GM20000 (cell line): Measurements from ENCODE around the gene TBL1X.

ENCODE experiments used
- DNase-seq: peaks from one replicate; pipeline ENCODE4 v3.0.0; 2012; ENCODE audit warnings: low spot score
- TF ChIP-seq, protein P1 (sequence below): IDR thresholded peaks from 2 replicates; pipeline ENCODE4 v1.5.1; 2012; ENCODE audit warnings: mild to moderate bottlenecking, control low read depth; ENCODE audit errors: extremely low read depth, missing control alignments

TBL1X gene

DNA sequence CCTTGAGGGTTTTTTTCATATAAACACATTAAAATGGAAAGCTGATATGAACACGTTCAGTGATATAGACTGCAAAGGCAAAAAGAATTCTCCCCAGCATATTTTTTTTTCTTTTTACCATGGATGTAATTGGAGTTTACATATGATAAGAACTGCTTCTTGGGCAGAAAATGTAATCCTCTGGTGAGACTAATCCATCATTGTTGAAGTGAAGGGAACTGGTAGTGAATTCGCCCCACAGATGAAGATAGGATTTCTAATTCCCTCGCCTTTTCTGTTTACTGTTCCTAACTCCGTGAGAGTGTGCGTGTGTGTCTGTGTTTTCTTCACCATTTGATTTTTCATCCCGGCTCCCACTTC, 211.9 kb downstream of the TBL1X start:
- TF ChIP-seq, protein P1, sequence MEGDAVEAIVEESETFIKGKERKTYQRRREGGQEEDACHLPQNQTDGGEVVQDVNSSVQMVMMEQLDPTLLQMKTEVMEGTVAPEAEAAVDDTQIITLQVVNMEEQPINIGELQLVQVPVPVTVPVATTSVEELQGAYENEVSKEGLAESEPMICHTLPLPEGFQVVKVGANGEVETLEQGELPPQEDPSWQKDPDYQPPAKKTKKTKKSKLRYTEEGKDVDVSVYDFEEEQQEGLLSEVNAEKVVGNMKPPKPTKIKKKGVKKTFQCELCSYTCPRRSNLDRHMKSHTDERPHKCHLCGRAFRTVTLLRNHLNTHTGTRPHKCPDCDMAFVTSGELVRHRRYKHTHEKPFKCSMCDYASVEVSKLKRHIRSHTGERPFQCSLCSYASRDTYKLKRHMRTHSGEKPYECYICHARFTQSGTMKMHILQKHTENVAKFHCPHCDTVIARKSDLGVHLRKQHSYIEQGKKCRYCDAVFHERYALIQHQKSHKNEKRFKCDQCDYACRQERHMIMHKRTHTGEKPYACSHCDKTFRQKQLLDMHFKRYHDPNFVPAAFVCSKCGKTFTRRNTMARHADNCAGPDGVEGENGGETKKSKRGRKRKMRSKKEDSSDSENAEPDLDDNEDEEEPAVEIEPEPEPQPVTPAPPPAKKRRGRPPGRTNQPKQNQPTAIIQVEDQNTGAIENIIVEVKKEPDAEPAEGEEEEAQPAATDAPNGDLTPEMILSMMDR = no peak
- DNase-seq = peak; percentile 15

DNA sequence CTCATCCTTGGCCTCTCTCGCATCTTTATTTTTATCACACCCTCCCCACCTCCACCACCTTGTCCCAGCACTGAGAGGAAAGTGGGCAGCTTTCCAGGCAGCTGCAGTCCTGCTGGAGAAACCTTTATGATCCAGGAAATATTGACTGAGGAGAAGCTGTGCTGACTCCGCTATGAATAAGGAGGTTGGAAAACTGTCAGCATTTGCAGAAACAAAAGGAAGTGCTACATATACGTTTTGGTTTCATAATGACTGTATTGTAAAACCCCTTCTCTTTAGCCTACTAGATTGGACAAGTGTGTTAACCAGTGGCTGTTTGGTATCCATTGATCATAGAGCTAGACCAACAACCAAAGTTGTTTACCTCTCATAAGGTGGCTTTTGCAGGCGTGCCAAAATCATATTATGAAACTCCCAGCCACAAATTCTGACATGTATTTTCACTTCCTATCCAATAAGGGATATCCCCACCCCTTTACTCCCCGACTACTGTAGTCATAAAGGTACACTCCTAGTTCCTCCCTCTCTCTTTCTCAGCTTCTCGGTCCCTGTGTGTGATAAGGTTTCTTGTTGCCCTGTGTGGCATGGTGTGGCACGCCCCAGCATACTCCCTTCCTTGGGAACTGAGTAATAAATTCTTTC, 212.4 kb downstream of the TBL1X start:
- TF ChIP-seq, protein P1 = no peak
- DNase-seq = peak; percentile 70

DNA sequence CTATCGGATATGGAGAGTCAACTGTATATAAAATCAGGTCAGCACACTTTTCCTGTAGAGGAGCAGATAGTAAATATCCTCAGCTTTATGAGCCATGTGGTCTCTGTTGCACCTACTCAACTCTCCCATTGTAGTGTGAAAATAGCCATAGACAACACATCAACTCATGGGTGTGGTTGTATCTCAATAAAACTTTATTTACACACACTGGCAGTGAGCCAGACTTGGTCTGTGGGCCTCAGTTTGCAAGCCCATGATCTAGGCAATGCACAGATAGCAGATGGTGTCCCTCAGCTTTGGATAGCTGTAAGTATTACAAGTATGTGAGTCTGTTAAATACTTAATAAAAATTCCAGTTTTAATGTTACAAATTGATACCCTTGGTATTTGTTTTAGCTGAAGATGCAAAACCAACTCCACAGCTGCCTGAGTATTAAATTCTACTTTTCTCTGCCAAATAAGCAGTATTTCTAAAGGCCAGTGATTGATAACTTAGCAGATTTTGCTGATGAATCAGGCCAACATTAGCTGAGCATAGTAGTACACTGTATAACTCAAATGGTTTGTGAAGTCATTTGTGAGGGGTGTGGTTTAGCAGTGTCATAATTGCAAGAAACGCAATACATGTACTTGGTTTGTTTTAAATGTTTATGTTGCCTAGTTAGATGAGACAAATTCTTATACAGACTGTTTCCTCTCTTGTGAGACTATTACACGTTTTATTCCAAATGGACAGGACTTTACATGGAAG, 213.5 kb downstream of the TBL1X start:
- TF ChIP-seq, protein P1 = no peak

DNA sequence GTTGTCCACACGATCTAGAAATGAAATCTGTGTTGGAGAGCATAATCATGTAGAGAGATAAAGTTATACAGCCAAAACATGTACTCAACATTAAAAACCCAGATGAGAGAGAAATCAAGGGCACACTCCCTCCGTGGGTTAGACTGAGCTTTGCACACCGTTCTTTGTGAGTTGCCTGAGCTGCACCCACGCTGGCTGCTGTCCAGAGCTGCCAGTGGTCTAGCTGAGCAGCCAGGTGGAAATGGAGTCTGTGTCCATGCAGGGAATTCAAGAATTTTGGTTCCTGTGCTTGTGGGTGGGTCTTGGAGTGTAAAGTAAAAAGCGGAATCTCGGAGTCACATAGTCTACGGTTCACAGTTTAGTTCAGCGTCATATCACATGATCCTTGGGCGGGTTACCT, 216.2 kb downstream of the TBL1X start:
- no peak for DNase-seq
- TF ChIP-seq, protein P1 = no peak

More for the DNA sequence above, 213.5 kb downstream of the TBL1X start:
- no peak for DNase-seq

DNA sequence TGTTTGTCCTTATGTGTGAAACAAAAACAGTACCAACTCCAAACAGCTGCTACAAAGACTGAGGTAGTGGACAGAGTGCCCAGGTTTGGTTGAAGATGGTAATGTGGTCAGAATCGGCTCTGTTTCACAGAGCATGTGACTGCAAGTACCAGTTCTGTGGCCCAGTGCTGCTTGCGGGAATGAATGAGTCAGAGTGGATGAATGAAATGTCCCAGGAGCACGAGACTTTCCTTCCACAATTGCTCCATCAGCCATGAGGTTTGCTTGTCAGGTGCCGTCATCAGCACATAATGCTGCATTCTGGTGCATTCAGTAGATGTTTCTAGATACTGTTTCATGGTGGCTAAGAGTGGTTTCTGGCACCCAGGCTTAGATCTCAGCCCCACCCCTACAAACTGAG, 216.6 kb downstream of the TBL1X start:
- TF ChIP-seq, protein P1 = no peak
- no peak for DNase-seq

DNA sequence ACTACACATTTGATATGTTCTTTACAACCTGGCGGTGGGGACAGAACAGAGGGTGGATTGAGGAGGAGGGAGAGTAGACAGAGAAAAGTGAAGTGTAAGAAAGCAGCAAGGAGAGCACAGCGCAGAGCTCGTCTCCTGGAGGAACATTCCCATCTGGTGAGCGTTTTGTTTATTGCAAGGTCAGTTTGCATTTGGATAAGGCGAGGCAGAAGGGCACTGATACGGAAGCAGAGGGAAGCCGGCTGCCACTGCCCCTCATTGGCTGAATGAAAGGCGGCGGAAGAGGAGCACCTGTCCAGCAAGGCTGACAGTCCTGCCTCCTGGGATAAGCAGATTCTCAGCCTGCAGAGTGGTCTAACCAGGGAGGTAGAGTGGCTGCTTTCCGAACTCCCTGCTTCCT, 217.6 kb downstream of the TBL1X start:
- TF ChIP-seq, protein P1 = no peak
- DNase-seq = no peak

DNA sequence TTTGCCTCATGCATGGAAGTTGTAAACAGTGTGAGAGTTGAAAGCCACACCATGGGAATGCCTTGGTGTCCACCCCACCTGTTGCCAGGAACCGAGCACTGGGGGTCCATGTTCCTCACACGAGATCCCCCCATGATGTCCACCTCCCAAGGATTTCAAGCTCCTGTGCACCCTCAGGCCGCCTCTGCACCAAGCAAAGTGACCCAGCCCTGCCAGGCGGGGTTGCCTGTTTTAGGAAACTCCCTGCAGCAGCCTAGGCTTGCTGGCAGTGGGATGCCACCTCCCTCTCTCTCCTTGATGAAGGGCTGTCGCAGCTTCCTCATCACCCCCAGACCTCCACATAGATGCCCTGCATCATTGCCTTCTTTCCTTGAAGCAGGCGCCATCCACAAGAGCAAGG, 218.0 kb downstream of the TBL1X start:
- no peak for DNase-seq
- TF ChIP-seq, protein P1 = no peak
